Thoracic aorta (tissue), 2 donors: Measurements from ENCODE around the gene GPSM3. TPM values are rescaled to one million over a fixed set of nuclear protein-coding genes. Genes with fewer than 3 reads are reported as not detected.

ENCODE experiments used
- ATAC-seq: fragments of 150-250 bp; one replicate; pipeline ENCODE4 v1.8.0; 2017; ENCODE audit warnings: low read depth; ENCODE audit not compliant: insufficient number of reproducible peaks, low FRiP score
- DNase-seq: peaks from one replicate; pipeline ENCODE4 v3.0.0-alpha.2; 2020; ENCODE audit warnings: low spot score
- H3K27ac ChIP-seq, 2 donors: fragments of 200-600 bp; sonication (generic); 1 replicate in 1 of 2; 2 replicates in 1 of 2; pipeline ENCODE4 v1.5.1; 2016; ENCODE audit warnings: mild to moderate bottlenecking in 2 of 2, moderate library complexity in 2 of 2
- H3K27me3 ChIP-seq: fragments of 200-600 bp; sonication (generic); replicated peaks from 2 replicates; pipeline ENCODE4 v1.6.0; 2016; ENCODE audit warnings: mild to moderate bottlenecking; ENCODE audit not compliant: insufficient read depth
- H3K36me3 ChIP-seq: fragments of 200-600 bp; sonication (generic); one replicate; pipeline ENCODE4 v1.5.1; 2016
- H3K4me1 ChIP-seq, 2 donors: fragments of 200-600 bp; sonication (generic); 1 replicate in 1 of 2; 2 replicates in 1 of 2; pipeline versions ENCODE4 v1.5.1 to v1.6.0; 2016; ENCODE audit warnings: low read depth in 2 of 2, mild to moderate bottlenecking in 1 of 2; ENCODE audit not compliant: control insufficient read depth in 1 of 2
- H3K4me3 ChIP-seq: fragments of 200-600 bp; sonication (generic); 2 replicates; pipeline ENCODE4 v1.5.1; 2016; ENCODE audit warnings: mild to moderate bottlenecking
- H3K9me3 ChIP-seq: fragments of 200-600 bp; sonication (generic); 2 replicates; pipeline ENCODE4 v1.5.1; 2016
- total RNA-seq, 2 donors: library from RNA; depleted of rRNA; stranded (reverse); fragments of >200 nt; gene quantifications; one replicate each; pipeline versions ENCODE4 v1.1.0 to v1.2.3, GENCODE V29; 2016
- TF ChIP-seq, protein P1 (sequence below): fragments of 200-600 bp; sonication (generic); IDR thresholded peaks from one replicate; pipeline ENCODE4 v1.5.1; 2019; ENCODE audit warnings: antibody characterized with exemption

GPSM3 gene
- total RNA-seq, 2 donors from 2014 or later, result 11.9 to 22.2 TPM

DNA sequence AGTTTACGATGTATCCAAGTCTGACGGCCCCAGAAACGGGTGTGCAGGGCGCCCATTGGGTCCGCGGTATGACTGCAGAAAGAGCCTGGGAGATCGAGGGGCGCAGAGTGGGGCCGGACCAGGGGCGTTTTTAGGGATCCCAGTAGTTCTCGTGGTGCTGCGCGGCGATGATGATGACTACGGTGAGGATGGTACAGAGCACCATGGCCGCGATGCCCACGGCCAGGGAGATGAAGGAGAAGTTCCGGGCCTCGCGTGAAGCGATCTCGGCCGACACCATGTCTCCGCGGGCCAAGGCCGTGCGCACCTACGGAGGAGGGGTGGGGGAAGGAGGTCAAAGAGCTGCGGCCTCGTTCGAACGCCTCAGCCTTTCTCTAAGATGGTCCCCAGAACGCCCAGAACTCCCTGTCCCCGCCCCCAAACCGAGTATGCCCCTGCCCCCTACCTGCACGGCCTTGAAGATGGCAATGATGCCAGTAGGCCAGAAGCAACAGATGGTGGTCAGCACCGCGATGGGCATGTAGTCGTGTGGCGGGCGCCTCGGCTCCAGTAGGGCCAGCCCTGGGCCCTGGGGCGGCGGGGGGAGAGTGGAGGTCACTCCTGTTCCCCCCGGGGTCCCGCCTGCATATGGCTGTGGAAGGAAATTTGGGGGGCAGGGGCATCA, 43.2 kb downstream of the GPSM3 start:
- Histone ChIP-seq H3K36me3 (no peaks in the 10 kb centered on the region), H3K27me3 (no peaks in the 10 kb centered on the region), H3K4me3 (peak overlapping the region; percentile 26), H3K4me1 (peaks cover 15 to 34% of the 10 kb centered on the region in 2 donors), H3K9me3 (no peaks in the 10 kb centered on the region), H3K27ac (no peak overlapping the region)
- TF ChIP-seq, protein P1, sequence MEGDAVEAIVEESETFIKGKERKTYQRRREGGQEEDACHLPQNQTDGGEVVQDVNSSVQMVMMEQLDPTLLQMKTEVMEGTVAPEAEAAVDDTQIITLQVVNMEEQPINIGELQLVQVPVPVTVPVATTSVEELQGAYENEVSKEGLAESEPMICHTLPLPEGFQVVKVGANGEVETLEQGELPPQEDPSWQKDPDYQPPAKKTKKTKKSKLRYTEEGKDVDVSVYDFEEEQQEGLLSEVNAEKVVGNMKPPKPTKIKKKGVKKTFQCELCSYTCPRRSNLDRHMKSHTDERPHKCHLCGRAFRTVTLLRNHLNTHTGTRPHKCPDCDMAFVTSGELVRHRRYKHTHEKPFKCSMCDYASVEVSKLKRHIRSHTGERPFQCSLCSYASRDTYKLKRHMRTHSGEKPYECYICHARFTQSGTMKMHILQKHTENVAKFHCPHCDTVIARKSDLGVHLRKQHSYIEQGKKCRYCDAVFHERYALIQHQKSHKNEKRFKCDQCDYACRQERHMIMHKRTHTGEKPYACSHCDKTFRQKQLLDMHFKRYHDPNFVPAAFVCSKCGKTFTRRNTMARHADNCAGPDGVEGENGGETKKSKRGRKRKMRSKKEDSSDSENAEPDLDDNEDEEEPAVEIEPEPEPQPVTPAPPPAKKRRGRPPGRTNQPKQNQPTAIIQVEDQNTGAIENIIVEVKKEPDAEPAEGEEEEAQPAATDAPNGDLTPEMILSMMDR, result no peak
- no peak for ATAC-seq
- no peak for DNase-seq

DNA sequence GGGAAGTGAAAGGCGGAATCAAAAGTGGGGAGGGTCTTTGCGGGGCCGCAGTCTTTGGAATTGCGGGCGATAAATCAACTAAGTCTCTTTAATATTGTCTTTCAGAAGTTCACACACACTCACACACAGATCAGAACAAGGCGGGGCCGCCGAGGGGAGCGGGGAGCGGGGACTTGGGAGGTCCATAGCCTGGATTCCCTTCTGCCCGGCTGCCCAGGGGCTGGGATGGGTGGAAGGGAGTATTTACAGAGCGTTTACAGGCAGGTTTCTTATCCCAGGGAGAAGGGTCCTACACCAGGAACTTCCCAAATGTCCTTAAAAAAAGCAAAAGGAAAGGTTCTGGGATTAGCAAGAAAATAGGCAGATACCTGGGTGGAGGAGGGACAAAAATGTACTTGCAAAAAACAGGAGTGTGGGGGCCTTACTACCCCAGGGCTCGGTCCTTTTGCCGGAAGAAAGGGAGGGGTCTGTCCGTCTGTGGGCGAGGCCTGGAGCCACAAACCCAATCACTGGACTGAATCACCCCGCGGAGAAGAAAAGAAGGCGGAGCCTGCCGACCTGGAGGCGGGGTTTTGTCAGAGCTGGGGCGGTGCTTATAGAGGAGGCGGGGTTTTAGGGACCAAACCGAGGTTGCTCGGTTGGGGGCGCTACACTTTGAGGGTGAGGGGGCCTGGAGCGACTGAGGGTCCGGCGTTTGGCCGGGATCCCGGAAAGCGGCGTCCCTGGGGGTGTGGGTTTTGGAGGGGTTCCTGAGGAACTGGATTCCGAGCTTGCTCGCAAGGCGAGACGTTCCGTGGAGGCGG, 44.0 kb downstream of the GPSM3 start:
- TF ChIP-seq, protein P1, result no peak
- Histone ChIP-seq H3K4me1 (peaks cover 15 to 34% of the 10 kb centered on the region in 2 donors), H3K4me3 (peak overlapping the region; percentile 26), H3K27ac (no peak overlapping the region), H3K9me3 (no peaks in the 10 kb centered on the region), H3K27me3 (no peaks in the 10 kb centered on the region), H3K36me3 (no peaks in the 10 kb centered on the region)
- ATAC-seq (no peak), DNase-seq (no peak)

DNA sequence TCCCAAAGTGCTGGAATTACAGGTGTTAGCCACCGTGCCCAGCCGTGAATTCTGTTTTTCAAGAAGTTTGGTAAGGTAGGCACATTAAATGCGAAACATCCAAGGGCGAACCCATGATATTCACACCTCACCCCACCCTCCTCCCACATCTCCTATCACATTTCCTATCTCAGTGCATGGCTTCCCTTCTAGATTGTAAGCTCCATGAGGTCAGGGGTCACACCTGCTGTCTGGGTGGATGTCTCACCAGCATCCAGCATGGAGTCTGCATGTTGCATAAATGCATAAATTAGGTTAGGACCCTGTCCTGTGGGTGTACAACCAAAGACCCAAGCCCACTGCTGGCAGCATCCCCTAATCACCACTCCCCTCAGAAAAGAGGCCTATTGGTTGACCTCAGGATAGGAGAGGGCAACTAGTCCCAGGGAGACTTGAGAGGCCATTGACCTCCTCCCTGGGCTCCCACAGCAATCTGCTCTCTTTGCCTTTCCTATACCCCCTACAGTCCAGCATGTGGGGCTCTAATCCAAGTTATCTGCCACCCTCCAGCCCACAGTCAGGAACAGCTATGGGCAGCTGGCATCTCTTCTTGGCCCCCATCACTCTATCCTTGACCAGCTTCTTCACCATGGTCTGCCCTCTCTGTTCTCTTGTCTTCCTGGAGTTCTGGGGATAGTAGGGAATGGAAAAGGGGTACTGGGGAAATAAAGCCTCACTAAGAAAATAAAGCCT, 44.9 kb downstream of the GPSM3 start:
- no peak for DNase-seq
- Histone ChIP-seq H3K27me3 (no peaks in the 10 kb centered on the region), H3K4me1 (peaks cover 14 to 27% of the 10 kb centered on the region in 2 donors), H3K36me3 (no peaks in the 10 kb centered on the region), H3K4me3 (no peak overlapping the region), H3K9me3 (no peaks in the 10 kb centered on the region), H3K27ac (no peak overlapping the region)
- TF ChIP-seq, protein P1, result no peak
- ATAC-seq, result no peak

DNA sequence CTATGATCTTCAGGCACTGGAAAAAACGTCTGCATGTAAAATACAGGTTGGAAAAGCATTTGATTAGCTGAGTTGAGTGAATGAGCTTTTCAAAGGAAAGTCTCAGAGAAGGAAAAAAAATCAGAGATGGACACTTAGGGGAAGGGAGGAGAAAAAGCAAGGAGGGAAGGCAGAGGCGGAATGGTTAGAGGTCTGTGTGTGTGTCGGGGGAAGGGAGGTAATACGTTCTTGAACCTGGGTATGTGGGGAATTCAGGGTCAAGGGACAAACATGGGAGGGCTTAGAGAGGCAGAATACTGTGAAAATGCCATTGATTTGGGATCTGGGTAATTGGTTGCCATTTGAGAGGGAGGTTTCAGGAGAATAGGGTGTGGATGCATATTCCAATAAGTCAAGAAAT, 45.8 kb downstream of the GPSM3 start:
- no peak overlapping the region for H3K4me3 ChIP-seq
- no peak overlapping the region for H3K27ac ChIP-seq

More for the DNA sequence above, 45.8 kb downstream of the GPSM3 start:
- Histone ChIP-seq H3K4me1 (peaks cover 8 to 21% of the 10 kb centered on the region in 2 donors), H3K27me3 (no peaks in the 10 kb centered on the region), H3K9me3 (no peaks in the 10 kb centered on the region), H3K36me3 (no peaks in the 10 kb centered on the region)
- DNase-seq (no peak), ATAC-seq (no peak)
- TF ChIP-seq, protein P1, result no peak
